RWPE2 (cell line): Measurements from ENCODE around the gene SMPD3.

ENCODE experiments used
- ATAC-seq: fragments of 200-7000 bp; cut with Tn5 transposase; 3 replicates; pipeline ENCODE4 v1.9.1; 2021; ENCODE audit warnings: low read depth
- DNase-seq: peaks from one replicate; pipeline ENCODE4 v3.0.0-alpha.2; 2020; ENCODE audit warnings: low spot score
- H3K27ac ChIP-seq: fragments of 450-650 bp; 2 replicates; pipeline ENCODE4 v1.5.1; 2017; ENCODE audit warnings: mild to moderate bottlenecking; ENCODE audit not compliant: poor library complexity, severe bottlenecking
- H3K27me3 ChIP-seq: fragments of 250-450 bp; sonication (Bioruptor Pico); 2 replicates; pipeline ENCODE4 v1.5.1; 2021; ENCODE audit warnings: mild to moderate bottlenecking, moderate library complexity; ENCODE audit not compliant: insufficient read depth, poor library complexity, severe bottlenecking
- H3K36me3 ChIP-seq: fragments of 250-450 bp; sonication (Bioruptor Pico); 2 replicates; pipeline ENCODE4 v1.5.1; 2020; ENCODE audit warnings: low read depth, mild to moderate bottlenecking, moderate library complexity
- H3K4me1 ChIP-seq: fragments of 250-450 bp; sonication (Bioruptor Pico); 2 replicates; pipeline ENCODE4 v1.5.1; 2021; ENCODE audit warnings: mild to moderate bottlenecking, moderate library complexity; ENCODE audit not compliant: insufficient read depth, poor library complexity, severe bottlenecking
- H3K4me3 ChIP-seq: fragments of 250-450 bp; sonication (Bioruptor Pico); 2 replicates; pipeline ENCODE4 v1.5.1; 2021; ENCODE audit warnings: mild to moderate bottlenecking, moderate library complexity; ENCODE audit not compliant: severe bottlenecking
- H3K9me3 ChIP-seq: fragments of 250-450 bp; sonication (Bioruptor Pico); 2 replicates; pipeline ENCODE4 v1.5.1; 2021; ENCODE audit warnings: mild to moderate bottlenecking, moderate library complexity; ENCODE audit not compliant: severe bottlenecking
- CTCF ChIP-seq: fragments of 450-650 bp; IDR thresholded peaks from one replicate; pipeline ENCODE4 v1.5.1; 2017; ENCODE audit warnings: mild to moderate bottlenecking, moderate library complexity; ENCODE audit not compliant: poor library complexity, severe bottlenecking

The SMPD3 gene

GRCh38 chr16:68387301-68387700 lies 61.0 kb downstream of the SMPD3 start:
- Histone ChIP-seq H3K27me3 (no peaks in the 10 kb centered on the region), H3K9me3 (no peaks in the 10 kb centered on the region), H3K4me1 (no peaks in the 10 kb centered on the region), H3K4me3 (no peak overlapping the region), H3K27ac (no peak overlapping the region), H3K36me3 (no peaks in the 10 kb centered on the region)
- no peak for TF ChIP-seq CTCF
- DNase-seq (peak; percentile 59), ATAC-seq (no peak)

GRCh38 chr16:68386628-68387027 lies 61.7 kb downstream of the SMPD3 start:
- H3K4me1 ChIP-seq: no peaks in the 10 kb centered on the region
- H3K27me3 ChIP-seq: no peaks in the 10 kb centered on the region
- ATAC-seq (no peak), DNase-seq (peak; percentile 52)
- TF ChIP-seq CTCF: no peak
- no peak overlapping the region for H3K4me3 ChIP-seq
- H3K36me3 ChIP-seq: no peaks in the 10 kb centered on the region
- H3K27ac ChIP-seq: no peak overlapping the region
- no peaks in the 10 kb centered on the region for H3K9me3 ChIP-seq

- TF ChIP-seq CTCF: no peak
- Histone ChIP-seq H3K27ac (no peak overlapping the region), H3K4me1 (no peaks in the 10 kb centered on the region), H3K4me3 (no peak overlapping the region), H3K27me3 (no peaks in the 10 kb centered on the region), H3K36me3 (no peaks in the 10 kb centered on the region), H3K9me3 (no peaks in the 10 kb centered on the region)
- DNase-seq (no peak), ATAC-seq (no peak)
These were observed 62.9 kb downstream of the SMPD3 start for GRCh38 chr16:68385371-68385770.

GRCh38 chr16:68384288-68385161 lies 63.8 kb downstream of the SMPD3 start:
- ATAC-seq (no peak), DNase-seq (no peak)
- Histone ChIP-seq H3K4me1 (no peaks in the 10 kb centered on the region), H3K9me3 (no peaks in the 10 kb centered on the region), H3K4me3 (no peak overlapping the region), H3K36me3 (no peaks in the 10 kb centered on the region), H3K27me3 (no peaks in the 10 kb centered on the region), H3K27ac (no peak overlapping the region)
- TF ChIP-seq CTCF: no peak

- no peaks in the 10 kb centered on the region for H3K27me3 ChIP-seq
- DNase-seq: no peak
- no peak overlapping the region for H3K27ac ChIP-seq
- TF ChIP-seq CTCF: no peak
- no peak for ATAC-seq
- no peaks in the 10 kb centered on the region for H3K9me3 ChIP-seq
- H3K36me3 ChIP-seq: no peaks in the 10 kb centered on the region
- H3K4me3 ChIP-seq: no peak overlapping the region
- H3K4me1 ChIP-seq: no peaks in the 10 kb centered on the region
These were observed 64.5 kb downstream of the SMPD3 start for GRCh38 chr16:68383858-68384257.
